HCEC 1CT (cell line): ENCODE measurements around the gene BBIP1.

Experiments
- DNase-seq: peaks from one replicate; pipeline ENCODE4 v3.0.0-alpha.2; 2017

Gene BBIP1, protein sequence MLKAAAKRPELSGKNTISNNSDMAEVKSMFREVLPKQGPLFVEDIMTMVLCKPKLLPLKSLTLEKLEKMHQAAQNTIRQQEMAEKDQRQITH

DNA sequence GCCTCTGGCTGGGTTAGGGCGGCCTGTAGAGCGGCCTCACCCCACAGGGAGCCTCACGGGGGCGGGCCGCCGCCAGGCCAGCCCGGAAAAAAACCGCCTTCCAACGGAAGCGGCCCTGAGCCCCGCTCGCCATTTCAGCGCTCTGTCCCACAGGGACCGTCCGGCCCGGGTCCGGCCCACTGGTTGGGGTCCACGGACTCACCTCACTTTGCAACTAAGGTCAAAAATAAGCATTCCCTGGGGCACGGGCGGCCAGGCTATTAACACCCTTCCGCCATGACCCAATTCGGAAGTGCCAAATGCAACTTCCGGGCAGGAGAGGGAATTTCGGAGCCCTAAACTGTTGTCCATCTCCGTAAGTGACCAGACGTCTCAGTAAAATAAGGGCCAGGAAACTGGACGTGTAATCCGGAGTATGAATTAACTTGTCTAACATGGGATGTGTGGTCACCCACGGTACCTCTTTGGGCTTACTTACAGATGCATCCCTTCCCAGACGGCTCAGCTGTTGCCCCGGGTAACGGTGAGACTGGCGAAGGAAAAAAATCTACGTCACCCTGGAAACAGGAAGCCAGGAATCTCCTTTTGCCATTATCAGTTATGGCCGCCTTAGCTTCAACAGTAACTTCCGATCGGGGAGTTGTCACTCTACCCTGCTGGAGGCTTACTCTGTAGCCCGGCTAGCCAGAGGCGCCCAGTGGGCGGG lies at the start of gene BBIP1:
Gene BBIP1, minus strand, starts transcription at position 538 of the 706 bp plus-strand sequence. CDS start 1,023 bp downstream, outside the sequence.
- DNase-seq, result peak; percentile 100

DNA sequence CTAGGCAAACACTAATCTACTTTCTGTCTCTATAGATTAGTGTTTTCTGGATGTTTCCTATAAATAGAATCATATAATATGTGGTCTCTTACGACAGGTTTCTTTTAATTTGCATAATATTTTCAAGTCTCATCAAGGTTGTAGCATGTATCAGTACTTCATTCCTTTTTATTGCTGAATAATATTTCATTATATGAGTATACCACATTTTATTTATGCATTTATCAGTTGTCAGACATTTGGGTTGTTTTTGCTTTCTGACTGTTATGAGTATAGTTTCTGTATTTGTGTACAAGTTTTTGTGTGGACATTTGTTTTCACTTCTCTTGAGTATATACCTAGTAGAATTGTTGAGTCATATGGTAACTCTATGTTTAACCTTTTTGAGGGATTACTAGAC lies 48.7 kb upstream of the BBIP1 start:
- no peak for DNase-seq

DNA sequence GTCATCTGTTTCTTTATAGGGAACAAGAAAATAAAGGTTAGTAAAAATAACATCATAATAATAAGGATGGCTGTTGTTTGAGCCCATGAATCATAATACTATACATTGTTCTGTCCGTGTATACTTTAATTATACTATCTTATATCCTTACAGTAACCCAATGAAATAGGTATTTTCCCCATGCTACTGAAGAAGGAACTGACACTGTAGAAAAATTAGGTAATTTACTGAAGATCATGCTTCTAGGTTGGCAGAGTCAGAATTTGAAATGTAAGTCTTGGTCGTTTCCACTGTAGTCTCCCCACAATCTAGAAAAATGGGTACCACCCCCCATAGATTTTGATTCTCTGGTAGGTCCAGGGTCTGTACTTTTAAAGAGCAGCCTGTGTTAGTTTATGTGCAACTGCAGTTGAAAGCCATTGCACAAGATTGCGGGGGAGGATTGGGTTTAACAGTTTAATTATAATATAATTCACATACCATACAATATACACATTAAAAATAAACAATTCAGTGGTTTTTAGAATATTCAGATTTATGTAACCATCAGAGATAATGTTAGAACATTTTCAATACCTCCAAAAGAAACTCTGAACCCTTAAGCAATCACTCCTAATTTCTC lies 48.1 kb upstream of the BBIP1 start:
- no peak for DNase-seq

DNA sequence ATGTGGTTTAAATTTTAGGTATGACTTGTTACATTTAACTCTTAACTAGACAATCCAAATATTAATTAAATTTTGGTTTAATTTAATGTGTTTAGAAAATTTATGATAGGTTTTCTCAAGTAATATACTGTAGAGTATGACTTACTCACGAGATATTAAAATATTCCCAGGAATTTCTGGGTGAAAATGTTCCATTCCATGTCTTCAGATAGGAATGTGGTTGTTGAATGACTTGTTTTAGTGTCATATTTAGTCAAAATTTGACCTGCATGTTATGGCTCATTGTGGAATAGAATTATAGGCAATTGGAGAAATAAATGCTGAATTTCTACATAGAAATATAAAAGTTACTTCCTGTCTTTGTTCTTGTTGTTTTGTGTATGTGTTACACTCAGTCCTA lies 47.2 kb upstream of the BBIP1 start:
- peak; percentile 48 for DNase-seq

DNA sequence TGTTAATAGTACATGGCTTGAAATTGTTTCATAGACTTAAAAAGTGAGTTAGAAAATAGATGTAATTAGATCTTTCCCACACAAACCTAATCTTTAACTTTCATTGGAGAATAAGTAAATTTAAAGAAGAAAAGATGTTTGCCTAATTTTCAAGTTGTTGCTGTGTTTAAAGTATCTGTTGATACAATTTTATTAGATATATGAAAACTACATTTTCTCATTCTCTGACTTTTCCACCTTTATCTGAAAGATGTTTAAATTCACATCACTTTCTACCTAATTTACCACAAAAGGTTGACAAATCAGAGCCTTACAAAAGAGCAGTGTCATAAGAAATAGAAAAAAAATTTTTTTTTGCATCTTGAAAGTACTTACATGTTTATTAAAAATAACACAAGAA lies 46.2 kb upstream of the BBIP1 start:
- DNase-seq, result no peak

DNA sequence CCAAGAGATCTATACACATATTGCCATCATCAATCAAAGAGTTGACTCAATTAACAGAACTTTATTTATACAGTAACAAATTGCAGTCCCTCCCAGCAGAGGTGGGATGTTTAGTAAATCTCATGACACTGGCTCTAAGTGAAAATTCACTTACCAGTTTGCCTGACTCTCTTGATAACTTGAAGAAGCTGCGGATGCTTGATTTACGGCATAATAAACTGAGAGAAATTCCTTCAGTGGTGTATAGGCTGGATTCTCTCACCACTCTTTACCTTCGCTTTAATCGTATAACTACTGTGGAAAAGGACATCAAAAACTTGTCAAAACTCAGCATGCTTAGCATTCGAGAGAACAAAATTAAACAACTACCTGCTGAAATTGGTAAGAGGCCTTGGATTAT lies 45.7 kb upstream of the BBIP1 start:
- no peak for DNase-seq

DNA sequence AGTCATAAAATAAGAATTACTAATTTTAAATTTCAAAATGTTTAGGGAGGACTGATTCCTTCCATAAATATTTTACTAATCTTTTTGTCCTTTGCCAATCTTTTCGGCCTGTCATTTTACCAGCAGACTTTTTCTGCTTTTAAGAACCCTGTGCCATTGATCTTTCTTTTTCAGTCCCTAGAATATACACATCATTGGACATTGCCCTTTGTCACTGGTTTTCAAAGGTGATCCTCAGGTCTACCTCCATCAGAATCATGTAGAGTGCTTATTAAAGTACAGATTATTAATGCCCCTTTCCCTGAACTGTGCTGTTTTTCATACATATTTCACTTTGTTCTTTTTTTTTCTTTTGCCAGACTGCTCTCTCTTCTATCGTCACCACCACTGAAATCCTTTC lies 44.2 kb upstream of the BBIP1 start:
- no peak for DNase-seq

DNA sequence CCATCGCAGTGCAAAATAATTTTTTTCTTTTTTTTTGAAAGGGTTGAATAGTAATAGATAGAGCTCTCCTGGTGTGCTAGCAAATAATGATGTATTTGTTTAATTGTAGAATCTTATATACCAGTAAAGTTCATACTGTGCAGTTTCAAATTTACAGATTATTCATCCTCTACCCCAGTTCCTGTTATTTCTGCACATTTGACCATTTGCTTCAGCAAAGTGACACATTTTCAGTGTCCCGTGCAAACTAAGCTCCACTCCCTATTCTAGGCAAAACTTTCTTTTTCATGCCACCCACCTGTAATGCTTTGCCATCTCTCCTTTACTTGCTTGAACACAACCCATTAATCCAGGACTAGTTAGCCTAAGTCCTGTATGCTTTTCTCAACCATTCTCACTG lies 43.5 kb upstream of the BBIP1 start:
- DNase-seq, result no peak

DNA sequence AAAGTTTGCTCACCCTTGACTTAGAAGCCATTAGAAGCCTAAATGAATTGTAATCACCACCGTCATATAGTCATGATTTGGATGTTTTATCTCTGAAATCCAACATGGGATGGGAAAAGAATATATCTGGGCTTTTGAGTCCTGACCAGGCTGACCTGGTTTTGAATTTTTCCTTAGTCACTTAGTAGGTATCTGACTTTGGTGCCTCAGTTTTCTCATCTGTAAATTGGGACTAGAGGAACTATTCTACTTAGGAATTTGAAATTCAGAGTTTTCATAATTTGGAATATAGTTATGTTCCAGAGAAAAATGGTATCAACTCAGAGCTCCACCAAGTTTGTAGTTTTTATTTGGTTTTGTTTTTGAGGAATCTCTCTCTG lies 41.3 kb upstream of the BBIP1 start:
- DNase-seq, result no peak

DNA sequence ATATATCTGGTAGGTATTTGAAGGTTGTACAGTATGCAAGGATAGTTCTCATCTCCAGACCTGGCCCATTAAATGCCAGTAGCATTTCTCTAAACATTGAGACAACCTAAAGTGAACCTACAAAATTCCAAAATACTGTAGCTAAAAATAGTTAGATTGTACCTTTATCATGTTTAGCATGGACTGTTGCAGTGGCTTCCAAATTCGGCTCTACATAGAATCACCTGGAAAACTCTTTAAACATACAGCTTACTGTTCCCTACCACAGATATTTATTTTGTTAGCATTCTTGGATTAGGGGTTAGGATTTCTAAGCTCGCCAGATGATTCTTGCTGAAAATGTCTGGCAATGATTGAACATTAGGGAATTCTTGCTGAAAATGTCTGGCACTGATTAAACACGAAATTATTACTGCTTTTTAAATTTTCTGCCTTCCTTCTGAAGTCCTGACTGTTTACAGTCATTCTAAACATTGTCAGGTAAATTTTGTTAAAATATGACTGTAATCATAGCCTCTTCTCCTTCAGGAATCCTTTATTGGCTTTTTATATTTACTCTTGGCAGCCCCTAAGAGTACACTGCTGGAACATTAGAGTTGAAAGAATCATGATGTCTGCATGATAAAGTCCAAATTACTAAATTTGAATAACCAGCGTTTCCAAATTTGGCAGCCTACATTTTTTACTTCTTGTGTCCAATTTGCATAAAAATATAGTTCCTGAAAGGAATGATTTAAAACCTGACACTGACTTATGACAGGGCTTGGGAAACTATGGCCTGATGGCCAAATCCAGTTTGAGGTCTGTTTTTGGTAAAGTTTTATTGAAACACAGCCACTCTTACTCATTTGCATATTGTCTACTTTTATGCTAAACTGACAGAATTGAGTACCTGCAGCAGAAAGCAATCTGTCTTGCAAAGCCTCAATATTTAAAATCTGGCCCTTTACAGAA lies 40.7 kb upstream of the BBIP1 start:
- no peak for DNase-seq

DNA sequence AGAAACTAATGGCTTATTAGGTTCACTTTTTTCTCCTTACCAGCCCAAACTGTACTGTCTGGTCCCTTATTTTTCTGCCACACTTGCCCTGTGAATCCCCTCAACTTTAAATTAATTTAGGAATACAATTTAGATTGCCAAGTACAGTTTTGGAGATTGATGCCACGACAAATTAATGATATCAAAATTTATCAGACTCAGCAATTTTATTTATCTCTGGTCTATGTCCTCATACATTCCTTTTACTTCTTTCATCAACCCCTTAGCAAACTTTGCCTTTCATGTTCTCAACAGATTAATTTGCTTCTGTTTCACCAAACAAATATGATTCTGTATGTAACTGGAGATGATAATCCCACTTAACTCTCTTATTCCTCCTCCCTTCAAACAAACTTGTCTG lies 38.6 kb upstream of the BBIP1 start:
- DNase-seq, result no peak

DNA sequence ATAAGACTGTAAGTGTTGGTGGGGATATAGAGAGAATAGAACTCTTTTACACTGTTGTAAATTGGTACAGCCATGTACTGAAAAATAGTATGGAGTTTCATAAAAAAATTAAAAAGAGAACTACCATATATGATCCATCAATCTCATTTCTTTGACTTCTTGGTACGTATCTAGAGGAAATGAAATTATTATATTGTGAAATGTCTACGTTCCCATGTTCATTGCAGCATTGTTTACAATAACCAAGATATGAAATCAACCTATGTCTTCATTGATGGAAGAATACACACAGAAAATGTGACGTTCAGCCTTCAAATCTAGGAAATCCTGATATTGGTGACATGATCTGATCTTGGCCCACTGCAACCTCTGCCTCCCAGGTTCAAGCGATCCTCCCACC lies 32.4 kb upstream of the BBIP1 start:
- no peak for DNase-seq

DNA sequence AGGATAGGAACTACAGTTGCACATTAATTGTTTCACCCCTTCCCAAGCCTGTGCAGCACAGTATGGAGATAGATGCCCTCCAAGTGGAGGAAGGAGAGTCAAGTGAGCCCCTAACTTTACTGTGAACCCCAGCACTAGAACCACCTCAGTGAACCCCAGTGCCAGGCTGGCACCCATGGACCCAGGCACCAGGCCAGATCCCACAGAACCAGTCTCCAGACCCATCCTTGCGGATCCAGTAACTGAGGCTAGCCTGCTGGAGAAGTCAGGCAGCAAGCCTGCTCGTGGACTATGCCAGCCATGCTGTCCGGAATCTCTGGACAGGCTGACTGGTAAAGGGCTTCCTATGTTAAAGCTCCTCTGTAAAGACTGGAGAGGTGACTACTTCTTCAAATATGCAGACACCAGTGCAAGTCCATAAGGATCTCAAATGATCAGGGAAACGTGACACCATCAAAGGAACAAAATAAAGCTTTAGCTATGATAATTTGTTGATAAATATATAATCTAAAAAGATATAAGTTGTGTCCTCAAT lies 28.1 kb upstream of the BBIP1 start:
- peak; percentile 37 for DNase-seq

DNA sequence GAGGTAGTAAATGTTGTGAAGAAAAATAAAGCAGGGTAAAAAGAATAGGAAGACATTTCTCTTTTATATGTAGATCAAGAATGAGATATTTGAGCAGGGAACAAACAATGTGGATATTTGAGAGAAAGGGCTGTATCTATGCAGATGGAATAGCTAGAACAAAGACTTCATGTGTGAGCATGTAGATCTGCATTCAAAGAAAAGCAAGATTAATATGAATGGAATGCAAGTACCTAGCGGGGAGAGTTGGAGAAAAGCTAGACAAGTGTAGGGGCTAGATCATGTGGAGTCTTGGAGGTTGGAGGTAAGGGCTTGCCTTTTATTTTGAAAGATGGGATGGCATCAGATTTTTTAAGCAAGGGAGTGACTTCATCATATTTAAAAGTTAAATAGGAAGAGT lies 27.5 kb upstream of the BBIP1 start:
- no peak for DNase-seq

DNA sequence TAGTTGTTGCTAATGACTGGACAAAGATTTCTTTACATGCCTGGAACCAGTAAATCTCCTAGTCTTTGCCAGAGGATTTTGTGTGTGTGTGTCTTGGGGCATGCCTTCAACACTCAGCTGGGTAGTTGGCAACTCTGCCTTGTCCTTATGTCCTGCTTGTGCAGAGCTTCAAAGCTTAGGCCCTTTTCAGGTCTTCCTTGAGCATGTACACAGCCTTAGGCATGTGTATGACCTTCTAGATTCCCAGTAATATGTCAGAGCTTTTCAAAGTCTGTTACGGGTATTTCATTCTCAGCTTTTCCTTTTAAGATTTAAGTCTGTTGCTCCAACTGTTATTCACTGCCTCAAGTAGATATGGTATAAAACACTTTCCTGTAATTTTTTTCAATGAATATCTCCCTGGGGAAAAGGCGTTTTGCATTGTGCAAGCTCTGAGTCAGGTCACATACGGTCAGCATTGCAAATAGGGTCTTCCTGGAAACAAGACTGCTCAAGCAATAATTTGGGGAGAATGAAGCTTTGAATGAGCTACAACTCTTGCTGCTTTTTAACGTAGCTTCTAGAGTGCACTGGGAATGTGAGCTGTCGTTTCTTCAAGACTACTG lies 25.9 kb upstream of the BBIP1 start:
- DNase-seq, result no peak

DNA sequence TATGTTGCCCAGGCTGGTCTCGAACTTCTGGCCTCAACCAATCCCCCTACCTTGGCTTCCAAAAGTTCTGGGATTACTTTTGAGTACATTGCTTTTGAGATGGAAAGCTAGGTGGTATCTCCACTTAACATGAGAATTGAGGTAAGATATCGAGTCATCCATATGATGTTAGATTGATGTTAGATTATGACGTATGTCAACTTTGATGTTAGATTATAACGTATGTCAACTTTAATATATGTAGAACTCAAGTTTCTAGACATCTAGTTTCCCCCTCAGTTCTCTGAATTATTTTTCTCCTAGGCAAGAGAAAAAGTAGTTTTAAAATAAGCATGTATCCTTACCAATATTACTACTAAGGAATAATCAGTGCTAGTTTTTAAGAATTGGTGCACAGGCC lies 20.4 kb upstream of the BBIP1 start:
- DNase-seq, result no peak

DNA sequence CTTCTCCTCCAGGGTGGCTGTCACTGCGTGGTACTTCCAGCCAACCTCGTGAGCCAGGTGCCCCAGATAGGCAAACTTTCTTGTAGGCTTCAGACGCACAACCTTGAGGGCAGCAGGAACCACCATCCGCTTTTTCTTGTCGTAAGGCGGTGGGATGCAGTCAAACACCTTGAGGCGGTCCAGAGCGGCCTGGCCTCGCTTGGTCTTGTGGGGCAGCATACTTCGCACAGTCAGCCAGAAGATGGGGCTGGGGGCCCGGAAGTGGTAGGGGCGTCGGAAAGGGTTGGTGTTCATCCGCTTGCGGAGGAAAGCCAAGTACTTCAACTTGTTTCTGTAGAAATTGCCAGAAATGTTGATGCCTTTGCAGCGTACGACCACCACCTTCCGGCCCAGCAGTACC lies 17.8 kb upstream of the BBIP1 start:
- no peak for DNase-seq

DNA sequence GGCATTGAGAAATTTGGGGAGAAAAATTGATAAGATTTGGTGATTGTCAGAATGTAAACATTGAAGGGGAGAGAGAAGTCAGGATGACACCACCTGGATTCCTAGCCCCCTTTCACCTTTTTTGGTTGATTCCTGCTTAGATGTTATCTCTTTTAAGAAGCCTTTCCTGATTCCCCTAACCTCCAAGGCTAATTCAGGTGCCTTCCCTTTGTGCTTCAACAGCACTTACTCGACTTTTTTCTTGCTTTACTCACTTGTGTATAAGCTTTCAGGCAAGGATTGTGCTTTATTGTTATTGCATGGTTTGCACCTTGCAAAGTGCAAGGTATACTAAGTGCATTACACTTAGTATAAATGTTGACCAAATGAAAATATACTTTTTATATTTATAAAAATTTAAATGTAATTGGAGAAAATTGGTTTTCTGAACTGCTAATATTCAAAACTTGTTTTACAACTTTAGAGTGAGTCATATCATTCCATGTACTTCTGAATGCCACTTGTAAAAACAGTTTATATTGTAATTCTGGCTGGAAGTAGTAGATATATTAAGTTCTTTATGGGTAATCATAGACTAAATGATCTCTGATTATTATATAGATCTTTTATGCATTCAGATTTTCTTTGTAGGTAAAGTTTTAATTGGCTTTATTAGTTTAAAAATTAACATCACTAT lies 13.7 kb upstream of the BBIP1 start:
- peak; percentile 33 for DNase-seq

DNA sequence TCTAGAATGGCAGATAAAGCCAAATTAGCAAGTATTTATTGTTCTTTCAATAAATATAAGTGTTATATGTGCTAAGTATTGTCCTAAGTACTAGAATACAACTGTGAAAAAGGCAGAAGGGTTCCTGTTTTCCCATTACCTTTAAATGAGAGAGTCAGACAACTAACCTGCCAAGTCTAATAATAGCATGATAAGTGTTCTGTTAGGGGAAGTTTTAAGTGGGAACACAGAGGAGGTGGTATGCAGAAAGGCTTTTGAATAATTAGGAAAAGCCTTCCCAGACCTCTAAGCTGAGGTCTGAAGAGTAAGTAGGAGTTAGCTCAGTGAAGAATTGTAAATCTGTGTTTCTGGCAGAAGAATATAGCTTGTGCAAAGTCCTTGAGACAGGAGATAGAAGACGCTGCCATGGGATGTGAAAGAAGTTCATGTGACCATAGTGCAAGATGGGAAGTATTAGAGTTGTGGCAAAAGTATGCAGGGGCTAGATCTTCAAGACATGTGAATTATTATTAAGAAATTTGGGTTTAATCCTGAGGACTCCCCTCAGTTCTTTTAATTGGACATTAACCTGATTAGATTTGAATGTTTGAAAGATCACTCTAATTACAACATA lies 12.9 kb upstream of the BBIP1 start:
- DNase-seq, result no peak

DNA sequence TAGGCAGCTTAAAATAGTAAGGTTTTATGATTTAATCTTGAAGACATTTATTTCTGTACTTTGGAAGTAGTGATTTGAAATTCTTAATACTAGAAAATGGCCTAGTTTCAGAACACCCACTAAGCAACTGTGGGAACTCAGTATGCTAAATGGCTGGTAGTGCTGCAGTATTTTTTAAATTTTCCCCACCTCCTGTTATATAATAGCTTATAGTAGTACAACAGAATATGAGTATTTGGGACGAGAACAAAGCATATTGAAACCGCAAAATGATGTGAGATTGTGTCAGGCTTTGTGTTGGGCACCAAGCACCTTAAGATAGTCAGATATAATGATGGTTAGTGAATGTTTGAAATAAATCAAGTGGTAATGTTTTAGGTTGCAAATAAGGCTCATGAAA lies 8.5 kb upstream of the BBIP1 start:
- DNase-seq, result no peak

DNA sequence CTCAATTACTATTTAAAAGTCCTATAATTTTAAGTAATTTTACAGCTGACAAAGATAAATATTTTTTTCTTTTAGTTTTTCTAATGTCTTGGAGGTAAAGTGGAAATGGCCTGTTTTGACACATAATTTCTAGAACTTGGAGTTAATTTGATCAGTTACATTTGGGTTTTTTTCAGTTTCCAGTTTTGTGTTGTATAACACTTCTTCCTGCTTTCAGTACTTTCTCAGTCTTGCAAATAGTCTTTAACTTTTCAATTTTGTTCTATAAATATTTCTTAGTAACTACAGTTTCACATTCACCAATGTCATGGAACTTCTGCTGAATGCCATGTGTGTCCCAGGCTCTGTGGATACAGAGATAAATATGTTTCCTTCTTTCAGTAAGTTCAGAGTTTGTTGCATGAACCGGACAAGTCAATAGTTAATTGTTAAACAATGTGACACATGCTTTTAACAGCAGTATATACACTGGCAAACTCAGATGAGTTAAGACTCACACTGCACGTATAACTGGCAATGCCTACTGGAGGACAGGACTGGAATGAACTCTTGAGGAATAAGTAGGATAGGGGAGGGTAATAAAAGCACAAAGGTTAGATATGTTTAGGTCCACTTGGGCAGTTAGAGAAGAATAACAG lies 5.0 kb upstream of the BBIP1 start:
- no peak for DNase-seq
